ENCODE results near the gene PPP1R3G.

DNA sequence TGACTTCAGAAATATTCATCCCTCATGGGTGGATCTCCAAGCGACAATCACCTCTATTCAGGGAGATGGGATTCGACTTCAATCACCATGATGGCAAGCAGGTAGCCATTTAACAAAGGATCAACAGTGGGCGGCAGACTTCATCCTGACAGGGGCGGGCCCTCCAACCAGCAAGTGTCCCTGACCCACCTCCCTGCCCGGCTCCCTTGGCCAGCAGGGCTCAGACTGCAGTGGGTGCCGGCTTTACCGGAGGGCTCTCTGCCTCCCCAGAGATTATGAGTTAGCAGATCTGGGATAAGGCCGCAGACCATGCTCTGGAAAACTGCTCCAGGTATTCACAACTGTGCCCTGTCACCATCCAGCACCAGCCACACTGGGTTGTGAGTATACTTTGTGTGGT, 39.4 kb downstream of the PPP1R3G start:
- TF ChIP-seq, protein P1, sequence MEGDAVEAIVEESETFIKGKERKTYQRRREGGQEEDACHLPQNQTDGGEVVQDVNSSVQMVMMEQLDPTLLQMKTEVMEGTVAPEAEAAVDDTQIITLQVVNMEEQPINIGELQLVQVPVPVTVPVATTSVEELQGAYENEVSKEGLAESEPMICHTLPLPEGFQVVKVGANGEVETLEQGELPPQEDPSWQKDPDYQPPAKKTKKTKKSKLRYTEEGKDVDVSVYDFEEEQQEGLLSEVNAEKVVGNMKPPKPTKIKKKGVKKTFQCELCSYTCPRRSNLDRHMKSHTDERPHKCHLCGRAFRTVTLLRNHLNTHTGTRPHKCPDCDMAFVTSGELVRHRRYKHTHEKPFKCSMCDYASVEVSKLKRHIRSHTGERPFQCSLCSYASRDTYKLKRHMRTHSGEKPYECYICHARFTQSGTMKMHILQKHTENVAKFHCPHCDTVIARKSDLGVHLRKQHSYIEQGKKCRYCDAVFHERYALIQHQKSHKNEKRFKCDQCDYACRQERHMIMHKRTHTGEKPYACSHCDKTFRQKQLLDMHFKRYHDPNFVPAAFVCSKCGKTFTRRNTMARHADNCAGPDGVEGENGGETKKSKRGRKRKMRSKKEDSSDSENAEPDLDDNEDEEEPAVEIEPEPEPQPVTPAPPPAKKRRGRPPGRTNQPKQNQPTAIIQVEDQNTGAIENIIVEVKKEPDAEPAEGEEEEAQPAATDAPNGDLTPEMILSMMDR (IDR thresholded peaks at IDR 0.05): no peak
- no peak for TF ChIP-seq POLR2A (IDR thresholded peaks at IDR 0.05)

Measured in testis (tissue), 2 donors.